ENCODE measurements around the gene GARIN5B. TPM values are rescaled to one million over a fixed set of nuclear protein-coding genes. Genes with fewer than 3 reads are reported as not detected.

The GARIN5B gene
- total and polyA plus RNA-seq, 2 of the 4 experiments (the other 2 are of a cell fraction), result not detected

DNA sequence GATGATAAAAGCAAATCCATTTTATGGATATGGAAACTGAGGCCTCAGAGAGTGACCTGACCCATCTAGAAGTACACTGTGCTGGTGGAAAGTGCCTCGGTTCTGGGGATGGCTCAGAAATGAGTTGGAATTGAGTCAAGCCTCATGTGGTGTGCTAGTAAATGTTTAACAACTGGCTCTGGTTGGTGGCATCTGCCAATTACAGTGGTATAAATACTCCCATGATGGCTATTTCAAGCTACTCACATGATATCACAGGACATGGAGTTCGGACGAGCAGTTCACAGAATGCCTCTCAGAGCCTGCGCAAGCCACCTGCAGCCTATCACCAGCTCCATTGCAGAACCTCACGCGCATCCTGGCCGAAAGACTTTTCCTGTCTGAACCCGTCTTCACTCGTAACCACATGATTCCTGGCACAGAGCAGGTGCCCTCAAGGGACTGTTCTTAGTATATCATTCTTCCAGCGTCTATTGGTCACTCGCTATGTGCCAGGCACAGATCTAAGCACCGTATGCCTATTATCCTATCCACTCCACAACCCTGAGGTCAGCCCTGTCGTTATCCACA, 47.0 kb downstream of the GARIN5B start:
- Histone ChIP-seq H3K14ac (replicated peaks; ENCODE audit: low read depth, low read length) (no peak overlapping the region), H3K79me1 (ENCODE audit: low read depth in 1 of 2, low read length in 2 of 2) (no peaks in the 10 kb centered on the region), H3K23ac (ENCODE audit: low read depth, low read length) (no peak overlapping the region), H3K4me1 (ENCODE audit: control insufficient read depth, insufficient read depth, low read length) (no peaks in the 10 kb centered on the region; the same call in 1 of the 2 replicates), H4K91ac (ENCODE audit: insufficient read depth, low read depth, low read length) (no peak overlapping the region), H2AFZ (replicated peaks; ENCODE audit: low read length, poor library complexity) (no peak overlapping the region), H2BK120ac (ENCODE audit: low read depth, low read length) (no peak overlapping the region), H4K8ac (ENCODE audit: low read depth in 2 of 2, low read length in 2 of 2) (no peak overlapping the region), H3K9me3 (ENCODE audit: control insufficient read depth, insufficient read depth, low read length) (0 out of 2 replicates have a peak, but pooled peaks cover 1% of the 10 kb centered on the region), H4K20me1 (ENCODE audit: insufficient read depth, low read length) (no peaks in the 10 kb centered on the region), H3K27me3 (ENCODE audit: control insufficient read depth, insufficient read depth, low read length) (peaks cover under 1% of the 10 kb centered on the region; the same call in 1 of the 2 replicates), H2AK5ac (ENCODE audit: low read depth, low read length) (no peak overlapping the region), H3K4me2 (ENCODE audit: low read depth, low read length) (no peak overlapping the region), H2AK9ac (replicated peaks; ENCODE audit: low read depth, low read length, poor library complexity) (no peak overlapping the region), H3K27ac (ENCODE audit: insufficient read depth, low read length) (no peak overlapping the region), H2BK15ac (ENCODE audit: low read depth, low read length) (no peak overlapping the region), H2BK5ac (ENCODE audit: low read depth, low read length, poor library complexity, severe bottlenecking) (no peak overlapping the region), H3K36me3 (ENCODE audit: control insufficient read depth, insufficient read depth, low read length) (no peaks in the 10 kb centered on the region; the same call in 1 of the 2 replicates), H4K5ac (ENCODE audit: low read depth, low read length) (no peak overlapping the region), H3K4ac (ENCODE audit: low read depth, low read length) (no peak overlapping the region), H3K18ac (ENCODE audit: low read depth, low read length) (no peak overlapping the region), H3K9ac (ENCODE audit: low read depth, low read length) (no peak overlapping the region), H2BK20ac (ENCODE audit: low read depth, low read length) (no peak overlapping the region), H3K56ac (ENCODE audit: extremely low read depth, insufficient read depth, low read length) (no peak overlapping the region), H3K9me1 (ENCODE audit: insufficient read depth, low read length) (no peaks in the 10 kb centered on the region), H3K4me3 (ENCODE audit: insufficient read depth, low read depth, low read length) (no peak overlapping the region)
- in situ Hi-C loops (cut with MboI; ENCODE audit: low sequenced_read_pairs) (no loop called here), dilution Hi-C loops (cut with HindIII; ENCODE audit: low sequenced_read_pairs, unreplicated experiment) (no loop called here), intact Hi-C loops (cut with micrococcal nuclease) (no loop called here)
- no TSS peak for BruUV-seq (replicated peaks)
- ChIA-PET CTCF (no interaction called here), POLR2A (ENCODE audit: unreplicated experiment) (no interaction called here)
- DNase-seq (no peak), ATAC-seq (ENCODE audit: low read depth) (no peak)
- WGBS, 2 experiments (ENCODE audit: extremely low coverage in 2 of 2, insufficient read length in 1 of 2), result 86% methylated on average over 8 of the region's 13 CpGs; no CpG with 5 or more reads in 1 of the 2 experiments
- TF ChIP-seq ELK1 (IDR thresholded peaks at IDR 0.05; ENCODE audit: borderline replicate concordance, low read depth, low read length), result no peak
